GM18867 (cell line): ENCODE results near the gene C2.

Experiments
- ATAC-seq: cut with Tn5 transposase; IDR thresholded peaks from one replicate; pipeline ENCODE4 v1.9.1; 2021; ENCODE audit warnings: mild to moderate bottlenecking, moderate library complexity; ENCODE audit not compliant: unreplicated experiment

Gene C2

GRCh38 chr6:31952890-31953289, 25.4 kb downstream of the C2 start:
- no peak for ATAC-seq

DNA sequence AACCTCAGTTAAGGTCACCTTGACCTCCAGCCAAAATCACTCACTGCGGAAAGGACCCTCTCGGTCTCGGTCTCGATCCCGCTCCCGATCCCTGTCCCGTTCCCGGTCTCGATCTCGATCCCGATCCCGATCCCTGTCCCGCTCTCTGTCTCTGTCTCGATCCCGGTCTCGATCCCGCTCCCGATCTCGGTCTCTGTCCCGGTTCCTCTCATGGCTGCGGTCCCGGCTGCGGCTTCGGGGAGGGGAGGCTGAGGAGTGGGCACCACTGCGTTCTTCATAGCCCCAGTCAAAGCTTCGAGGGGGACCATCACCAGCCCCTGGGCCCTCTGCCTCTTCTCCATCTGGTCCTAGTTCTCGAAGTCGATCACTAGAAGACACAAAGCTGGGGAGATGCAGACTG, 27.0 kb downstream of the C2 start:
- ATAC-seq: no peak

DNA sequence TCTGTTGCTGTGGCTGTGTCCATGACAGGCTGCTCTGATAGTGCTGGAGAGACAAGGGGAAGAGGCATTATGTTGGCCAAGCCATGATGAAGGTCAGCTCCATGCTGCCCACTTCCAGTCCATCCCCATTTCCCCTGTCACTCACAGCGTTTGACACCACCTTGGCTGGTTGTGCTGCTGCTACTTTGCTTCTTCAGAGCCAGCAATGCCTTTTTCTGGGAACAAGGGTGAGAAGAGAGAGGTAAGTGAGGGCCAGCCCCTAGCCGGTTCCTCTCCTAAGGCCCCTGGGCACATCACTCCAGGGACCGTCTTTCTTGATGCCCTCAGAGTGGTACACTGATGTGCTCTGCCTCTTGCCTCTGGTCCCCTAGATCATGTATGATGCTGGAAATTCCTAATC, 29.3 kb downstream of the C2 start:
- no peak for ATAC-seq

GRCh38 chr6:31958412-31958740, 30.9 kb downstream of the C2 start:
- ATAC-seq: no peak

DNA sequence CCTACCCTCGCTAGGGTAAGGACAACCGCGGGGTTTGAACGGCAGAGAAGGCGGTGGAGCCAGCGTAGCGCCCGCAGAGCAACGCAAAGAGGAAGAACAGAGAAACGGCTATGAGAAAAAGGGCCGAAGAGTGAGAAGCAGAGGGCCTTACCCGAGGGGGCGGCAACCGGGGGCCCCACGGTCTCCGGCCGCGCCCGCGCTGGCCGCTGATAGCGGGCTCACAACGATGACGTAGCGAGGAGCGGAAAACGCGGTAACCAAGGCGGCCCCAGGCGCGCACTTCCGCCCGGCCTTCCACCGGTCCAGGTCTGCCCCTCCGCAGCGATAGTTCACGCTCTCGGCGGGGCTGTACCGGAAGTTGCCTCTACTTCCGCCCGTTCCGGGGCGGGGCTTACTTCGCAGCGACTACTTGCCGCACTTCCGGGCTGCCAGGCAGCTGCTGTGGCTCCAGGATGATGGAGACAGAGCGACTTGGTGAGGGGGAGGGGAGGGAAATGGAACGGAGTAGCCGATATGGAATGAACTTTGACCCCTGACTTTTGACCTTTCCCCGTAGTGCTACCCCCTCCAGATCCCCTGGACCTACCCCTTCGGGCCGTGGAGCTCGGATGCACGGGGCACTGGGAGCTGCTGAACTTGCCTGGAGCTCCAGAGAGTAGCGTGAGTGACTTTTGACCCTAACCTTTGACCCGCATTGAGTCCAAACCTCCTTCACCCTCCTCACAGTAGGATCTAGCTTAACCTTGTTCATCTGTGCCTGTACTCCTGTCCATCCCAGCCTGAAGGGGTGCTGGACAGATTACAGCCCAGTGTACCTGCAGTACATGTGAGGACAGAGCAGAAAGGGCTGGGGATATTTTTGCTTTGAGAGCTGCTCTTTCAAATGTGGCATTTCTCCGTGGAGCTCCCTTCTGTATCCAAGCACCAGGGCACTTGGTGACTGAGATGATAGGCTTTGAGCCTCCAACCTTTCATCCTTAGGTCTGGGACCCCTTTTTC, 31.5 kb downstream of the C2 start, which contains the start of the genes NELFE and SKIC2:
Gene NELFE, minus strand, starts transcription at position 231 of the 999 bp plus-strand sequence. CDS start 525 bp downstream, outside the sequence.
Gene SKIC2, plus strand, starts transcription at position 435 of the 999 bp plus-strand sequence. Its CDS starts 18 bp downstream, at position 453.
- ATAC-seq: peak; percentile 93

GRCh38 chr6:31961616-31962015, 34.1 kb downstream of the C2 start:
- ATAC-seq: no peak

DNA sequence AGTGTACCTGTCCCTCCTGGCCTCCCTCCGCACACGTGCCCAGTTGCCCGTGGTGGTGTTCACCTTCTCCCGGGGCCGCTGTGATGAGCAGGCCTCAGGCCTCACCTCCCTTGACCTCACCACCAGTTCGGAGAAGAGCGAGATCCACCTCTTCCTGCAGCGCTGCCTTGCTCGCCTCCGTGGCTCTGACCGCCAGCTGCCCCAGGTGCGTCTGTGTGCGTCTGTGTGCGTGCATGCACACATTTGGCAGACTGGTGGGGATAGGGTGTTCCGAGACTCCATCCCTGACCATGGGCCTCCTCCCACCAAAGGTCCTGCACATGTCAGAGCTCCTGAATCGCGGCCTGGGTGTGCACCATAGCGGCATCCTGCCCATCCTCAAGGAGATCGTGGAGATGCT, 36.4 kb downstream of the C2 start:
- ATAC-seq: no peak

DNA sequence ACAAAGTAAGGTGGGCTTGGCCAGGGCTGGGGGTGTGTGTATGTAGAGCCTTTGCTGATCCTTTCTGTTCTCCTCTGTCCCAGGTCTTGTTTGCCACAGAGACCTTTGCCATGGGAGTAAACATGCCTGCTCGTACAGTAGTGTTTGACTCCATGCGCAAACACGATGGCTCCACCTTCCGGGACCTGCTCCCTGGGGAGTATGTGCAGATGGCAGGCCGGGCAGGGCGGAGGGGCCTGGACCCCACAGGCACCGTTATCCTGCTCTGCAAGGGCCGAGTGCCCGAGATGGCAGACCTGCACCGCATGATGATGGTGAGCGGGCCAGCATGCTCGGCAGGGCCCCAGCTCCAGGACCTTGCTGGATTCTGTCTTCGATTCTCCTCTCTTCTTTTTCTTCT, 38.2 kb downstream of the C2 start:
- ATAC-seq: no peak

- no peak for ATAC-seq
These were observed 39.0 kb downstream of the C2 start for GRCh38 chr6:31966506-31966905.

- no peak for ATAC-seq
These were observed 39.7 kb downstream of the C2 start for GRCh38 chr6:31966997-31967925.

DNA sequence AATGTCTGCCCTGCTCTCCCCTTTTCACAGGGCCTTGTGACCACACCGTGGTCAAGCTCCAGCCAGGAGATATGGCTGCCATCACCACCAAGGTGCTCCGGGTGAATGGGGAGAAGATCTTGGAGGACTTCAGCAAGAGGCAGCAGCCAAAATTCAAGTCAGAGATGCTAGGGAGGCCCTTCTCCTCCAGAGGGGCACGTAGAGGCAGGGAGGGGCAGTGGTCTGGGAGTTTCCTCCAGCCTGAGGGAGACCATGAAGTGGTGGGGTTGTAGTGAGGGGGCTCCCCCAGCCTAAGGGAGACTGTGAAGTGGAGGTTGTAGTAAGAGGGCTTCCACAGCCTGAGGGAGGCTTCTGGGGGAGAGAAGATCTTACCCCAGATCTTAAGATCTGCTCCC, 40.4 kb downstream of the C2 start:
- no peak for ATAC-seq

GRCh38 chr6:31968326-31968725, 40.8 kb downstream of the C2 start:
- ATAC-seq: no peak

DNA sequence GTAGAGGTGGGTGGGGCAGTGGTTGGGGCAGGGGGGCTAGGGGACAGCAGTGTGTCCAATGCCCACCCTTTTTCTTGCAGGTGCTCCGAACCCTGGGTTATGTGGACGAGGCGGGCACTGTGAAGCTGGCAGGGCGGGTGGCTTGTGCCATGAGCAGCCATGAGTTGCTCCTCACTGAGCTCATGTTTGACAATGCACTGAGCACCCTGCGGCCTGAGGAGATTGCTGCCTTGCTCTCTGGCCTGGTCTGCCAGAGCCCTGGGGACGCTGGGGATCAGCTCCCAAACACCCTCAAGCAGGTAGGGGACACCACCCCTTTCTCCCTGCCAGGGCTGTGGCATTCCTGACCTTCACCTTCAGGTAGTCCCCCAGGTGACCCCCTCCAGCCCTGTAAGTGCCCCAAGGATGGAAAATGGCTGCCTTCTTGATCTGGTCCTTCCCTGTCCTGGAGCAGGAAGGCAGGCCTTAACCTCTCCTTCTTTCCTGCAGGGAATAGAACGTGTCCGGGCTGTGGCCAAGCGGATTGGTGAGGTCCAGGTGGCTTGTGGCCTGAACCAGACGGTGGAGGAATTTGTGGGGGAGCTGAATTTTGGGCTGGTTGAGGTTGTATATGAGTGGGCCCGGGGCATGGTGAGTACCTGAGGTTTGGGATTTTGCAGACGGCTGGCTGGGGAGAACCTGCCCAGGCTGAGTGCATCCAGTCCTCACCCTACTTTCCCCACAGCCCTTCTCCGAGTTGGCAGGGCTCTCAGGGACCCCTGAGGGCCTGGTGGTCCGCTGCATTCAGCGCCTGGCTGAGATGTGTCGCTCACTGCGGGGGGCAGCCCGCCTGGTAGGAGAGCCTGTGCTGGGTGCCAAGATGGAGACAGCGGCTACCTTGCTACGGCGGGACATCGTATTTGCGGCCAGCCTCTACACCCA, 41.5 kb downstream of the C2 start:
- ATAC-seq: no peak

GRCh38 chr6:31969712-31970603, 42.4 kb downstream of the C2 start:
- no peak for ATAC-seq

- ATAC-seq: no peak
These were observed 43.2 kb downstream of the C2 start for GRCh38 chr6:31970604-31971271.

DNA sequence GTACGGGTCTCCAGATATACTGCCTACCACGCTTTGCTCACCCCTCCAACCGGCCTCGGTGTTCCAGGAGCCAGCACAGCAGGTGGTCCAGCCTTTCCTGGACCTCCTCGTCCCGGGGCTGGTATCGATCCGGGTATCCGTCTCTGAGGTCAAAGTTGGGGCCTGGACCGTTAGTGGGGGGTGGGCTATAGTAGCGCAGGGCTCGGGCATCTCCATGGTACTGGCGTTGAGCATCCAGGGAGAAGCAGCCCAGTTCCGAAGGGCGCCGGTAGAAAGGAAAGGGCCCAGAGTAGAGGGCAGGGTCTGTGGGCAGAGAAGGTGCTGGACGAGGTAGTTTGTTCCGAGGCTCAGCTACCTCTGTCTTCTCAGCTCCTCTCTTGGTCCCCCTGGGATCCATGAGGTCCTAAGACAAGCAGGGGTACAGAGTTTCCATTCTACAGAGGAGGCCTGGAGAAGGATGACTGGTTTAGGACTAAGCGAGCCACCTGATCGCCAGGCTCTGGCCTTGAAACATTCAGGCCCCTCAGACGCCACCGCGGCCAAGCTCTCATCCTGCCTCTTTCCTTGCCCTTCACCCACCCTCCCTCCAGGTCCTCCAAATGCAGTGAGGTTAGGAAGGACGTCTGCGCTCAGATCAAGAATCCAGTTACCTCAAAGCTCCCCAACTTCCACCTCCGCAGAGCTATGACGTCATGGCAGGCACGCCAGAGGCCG, 43.9 kb downstream of the C2 start:
- ATAC-seq: no peak

- ATAC-seq: peak; percentile 87
These were observed 44.6 kb downstream of the C2 start, which contains the start of gene DXO for GRCh38 chr6:31971993-31972708. Gene DXO (minus strand): TSS chr6:31972138. CDS start chr6:31971675, 463 bp downstream.
